Activated T-helper 9 cell treated with anti-CD3 and anti-CD28 coated beads, Interleukin-2, amount 50 U/mL, for 16 hours (primary cell): Measurements from ENCODE around the gene AMHR2.
"Not testable (repeated sequence)": the region's sequence is repeated elsewhere in the genome, so short reads cannot be mapped to it uniquely, and the experiment has no call there.

Experiments
- DNase-seq: peaks from one replicate; pipeline ENCODE4 v3.0.0-alpha.2; 2020; ENCODE audit warnings: low read depth

The AMHR2 gene

GRCh38 chr12:53423597-53423996 is at the start of gene AMHR2:
TSS of gene AMHR2 (plus strand) at chr12:53423855. CDS start at chr12:53423935, 80 bp downstream.
- DNase-seq = no peak

GRCh38 chr12:53374277-53374676 is 49.4 kb upstream of the AMHR2 start:
- not testable (repeated sequence) for DNase-seq

GRCh38 chr12:53376747-53377146 is 46.9 kb upstream of the AMHR2 start:
- no peak for DNase-seq

GRCh38 chr12:53378222-53378621 is 45.4 kb upstream of the AMHR2 start:
- no peak for DNase-seq

- DNase-seq = no peak
These were observed 44.8 kb upstream of the AMHR2 start for GRCh38 chr12:53378724-53379388.

GRCh38 chr12:53379389-53380103 is 44.1 kb upstream of the AMHR2 start:
- peak; percentile 97 for DNase-seq

- DNase-seq = peak; percentile 80
These were observed 43.4 kb upstream of the AMHR2 start, which contains the start of gene SP1 for GRCh38 chr12:53380104-53380793. TSS of gene SP1 (plus strand) at chr12:53380176. CDS start at chr12:53380292, 116 bp downstream.

GRCh38 chr12:53380794-53381730 is 42.6 kb upstream of the AMHR2 start:
- DNase-seq = no peak

- DNase-seq = peak; percentile 19
These were observed 41.7 kb upstream of the AMHR2 start for GRCh38 chr12:53381731-53382630.

GRCh38 chr12:53383258-53383657 is 40.4 kb upstream of the AMHR2 start:
- no peak for DNase-seq

GRCh38 chr12:53386381-53386780 is 37.3 kb upstream of the AMHR2 start:
- not testable (repeated sequence) for DNase-seq

- DNase-seq = no peak
These were observed 34.7 kb upstream of the AMHR2 start for GRCh38 chr12:53388932-53389331.

- DNase-seq = no peak
These were observed 34.0 kb upstream of the AMHR2 start for GRCh38 chr12:53389702-53390101.

- DNase-seq = no peak
These were observed 31.9 kb upstream of the AMHR2 start for GRCh38 chr12:53391724-53392123.

GRCh38 chr12:53399896-53400295 is 23.8 kb upstream of the AMHR2 start:
- DNase-seq = no peak

- DNase-seq = not testable (repeated sequence)
These were observed 21.3 kb upstream of the AMHR2 start for GRCh38 chr12:53402351-53402750.

- DNase-seq = no peak
These were observed 20.8 kb upstream of the AMHR2 start for GRCh38 chr12:53402871-53403270.

- no peak for DNase-seq
These were observed 12.7 kb upstream of the AMHR2 start for GRCh38 chr12:53410951-53411350.

- no peak for DNase-seq
These were observed 10.0 kb upstream of the AMHR2 start for GRCh38 chr12:53413485-53414204.
